ENCODE data around the gene PLCG1. TPM values are rescaled to one million over a fixed set of nuclear protein-coding genes. Genes with fewer than 3 reads are reported as not detected.

The PLCG1 gene
- total and polyA plus RNA-seq, 9 of the 15 experiments (the other 6 are each of a cell fraction or from before 2014, with no cell fraction given): 1.7 to 67.0 (median 34.8) TPM

DNA sequence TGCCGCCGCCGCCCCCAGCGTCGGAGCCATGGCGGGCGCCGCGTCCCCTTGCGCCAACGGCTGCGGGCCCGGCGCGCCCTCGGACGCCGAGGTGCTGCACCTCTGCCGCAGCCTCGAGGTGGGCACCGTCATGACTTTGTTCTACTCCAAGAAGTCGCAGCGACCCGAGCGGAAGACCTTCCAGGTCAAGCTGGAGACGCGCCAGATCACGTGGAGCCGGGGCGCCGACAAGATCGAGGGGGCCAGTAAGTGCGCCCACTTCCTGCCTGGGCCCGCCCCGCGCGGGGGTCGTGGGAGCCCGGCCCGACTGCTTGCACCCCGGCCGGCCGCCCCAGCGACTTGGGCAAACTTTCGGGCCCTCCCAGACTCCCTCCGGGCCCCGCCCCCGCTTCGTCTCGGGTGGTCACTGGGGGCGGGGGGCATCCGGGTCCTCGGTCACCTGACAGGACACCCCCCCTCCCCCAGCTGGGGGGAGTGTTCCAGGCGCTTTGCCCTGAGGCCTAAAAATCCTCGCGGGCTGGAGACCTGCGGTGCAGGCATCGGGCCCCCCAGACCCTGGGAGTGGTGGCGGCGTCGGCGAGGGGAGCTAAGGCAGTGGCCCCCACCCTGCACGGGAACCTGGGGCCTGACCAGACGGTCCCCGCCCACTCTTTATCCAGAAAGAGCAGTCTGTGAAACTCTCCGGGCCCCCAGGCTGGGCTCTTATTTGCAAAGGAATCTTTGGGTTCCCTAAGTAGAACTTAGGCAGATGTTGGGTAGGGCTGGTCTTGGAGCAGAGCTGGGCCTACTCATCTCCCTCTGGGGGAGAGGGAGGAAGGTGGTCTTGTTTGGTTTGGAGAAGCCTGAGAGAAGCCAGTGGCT lies 501 bp downstream of the PLCG1 start (continued):
- TF ChIP-seq CBFA2T2 (conservative IDR thresholded peaks at IDR 0.05) (peak; percentile 38), ZBTB17 (CRISPR knock-in tag; IDR thresholded peaks at IDR 0.05) (no peak), SREBF1 (IDR thresholded peaks at IDR 0.05; ENCODE audit: borderline replicate concordance, low read depth, low read length) (0 out of 2 replicates have a peak, but pooled peaks have one; percentile 35), SAP30 (IDR thresholded peaks at IDR 0.05; ENCODE audit: borderline replicate concordance, insufficient read depth, low read depth, low read length, poor library complexity, severe bottlenecking) (peak; percentile 40), ZNF507 (tag; conservative IDR thresholded peaks at IDR 0.05) (no peak)
- TF ChIP-seq, protein P1, sequence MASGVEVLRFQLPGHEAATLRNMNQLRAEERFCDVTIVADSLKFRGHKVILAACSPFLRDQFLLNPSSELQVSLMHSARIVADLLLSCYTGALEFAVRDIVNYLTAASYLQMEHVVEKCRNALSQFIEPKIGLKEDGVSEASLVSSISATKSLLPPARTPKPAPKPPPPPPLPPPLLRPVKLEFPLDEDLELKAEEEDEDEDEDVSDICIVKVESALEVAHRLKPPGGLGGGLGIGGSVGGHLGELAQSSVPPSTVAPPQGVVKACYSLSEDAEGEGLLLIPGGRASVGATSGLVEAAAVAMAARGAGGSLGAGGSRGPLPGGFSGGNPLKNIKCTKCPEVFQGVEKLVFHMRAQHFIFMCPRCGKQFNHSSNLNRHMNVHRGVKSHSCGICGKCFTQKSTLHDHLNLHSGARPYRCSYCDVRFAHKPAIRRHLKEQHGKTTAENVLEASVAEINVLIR (CRISPR knock-in tag; IDR thresholded peaks at IDR 0.05): 0 out of 2 replicates have a peak, but pooled peaks have one; percentile 19
- TF ChIP-seq, protein P2, sequence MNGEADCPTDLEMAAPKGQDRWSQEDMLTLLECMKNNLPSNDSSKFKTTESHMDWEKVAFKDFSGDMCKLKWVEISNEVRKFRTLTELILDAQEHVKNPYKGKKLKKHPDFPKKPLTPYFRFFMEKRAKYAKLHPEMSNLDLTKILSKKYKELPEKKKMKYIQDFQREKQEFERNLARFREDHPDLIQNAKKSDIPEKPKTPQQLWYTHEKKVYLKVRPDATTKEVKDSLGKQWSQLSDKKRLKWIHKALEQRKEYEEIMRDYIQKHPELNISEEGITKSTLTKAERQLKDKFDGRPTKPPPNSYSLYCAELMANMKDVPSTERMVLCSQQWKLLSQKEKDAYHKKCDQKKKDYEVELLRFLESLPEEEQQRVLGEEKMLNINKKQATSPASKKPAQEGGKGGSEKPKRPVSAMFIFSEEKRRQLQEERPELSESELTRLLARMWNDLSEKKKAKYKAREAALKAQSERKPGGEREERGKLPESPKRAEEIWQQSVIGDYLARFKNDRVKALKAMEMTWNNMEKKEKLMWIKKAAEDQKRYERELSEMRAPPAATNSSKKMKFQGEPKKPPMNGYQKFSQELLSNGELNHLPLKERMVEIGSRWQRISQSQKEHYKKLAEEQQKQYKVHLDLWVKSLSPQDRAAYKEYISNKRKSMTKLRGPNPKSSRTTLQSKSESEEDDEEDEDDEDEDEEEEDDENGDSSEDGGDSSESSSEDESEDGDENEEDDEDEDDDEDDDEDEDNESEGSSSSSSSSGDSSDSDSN (IDR thresholded peaks at IDR 0.05; ENCODE audit: borderline replicate concordance in 1 of 2, low read depth in 2 of 2, low read length in 2 of 2): no peak; a peak in 1 of 4 replicates
- TF ChIP-seq, protein P3, sequence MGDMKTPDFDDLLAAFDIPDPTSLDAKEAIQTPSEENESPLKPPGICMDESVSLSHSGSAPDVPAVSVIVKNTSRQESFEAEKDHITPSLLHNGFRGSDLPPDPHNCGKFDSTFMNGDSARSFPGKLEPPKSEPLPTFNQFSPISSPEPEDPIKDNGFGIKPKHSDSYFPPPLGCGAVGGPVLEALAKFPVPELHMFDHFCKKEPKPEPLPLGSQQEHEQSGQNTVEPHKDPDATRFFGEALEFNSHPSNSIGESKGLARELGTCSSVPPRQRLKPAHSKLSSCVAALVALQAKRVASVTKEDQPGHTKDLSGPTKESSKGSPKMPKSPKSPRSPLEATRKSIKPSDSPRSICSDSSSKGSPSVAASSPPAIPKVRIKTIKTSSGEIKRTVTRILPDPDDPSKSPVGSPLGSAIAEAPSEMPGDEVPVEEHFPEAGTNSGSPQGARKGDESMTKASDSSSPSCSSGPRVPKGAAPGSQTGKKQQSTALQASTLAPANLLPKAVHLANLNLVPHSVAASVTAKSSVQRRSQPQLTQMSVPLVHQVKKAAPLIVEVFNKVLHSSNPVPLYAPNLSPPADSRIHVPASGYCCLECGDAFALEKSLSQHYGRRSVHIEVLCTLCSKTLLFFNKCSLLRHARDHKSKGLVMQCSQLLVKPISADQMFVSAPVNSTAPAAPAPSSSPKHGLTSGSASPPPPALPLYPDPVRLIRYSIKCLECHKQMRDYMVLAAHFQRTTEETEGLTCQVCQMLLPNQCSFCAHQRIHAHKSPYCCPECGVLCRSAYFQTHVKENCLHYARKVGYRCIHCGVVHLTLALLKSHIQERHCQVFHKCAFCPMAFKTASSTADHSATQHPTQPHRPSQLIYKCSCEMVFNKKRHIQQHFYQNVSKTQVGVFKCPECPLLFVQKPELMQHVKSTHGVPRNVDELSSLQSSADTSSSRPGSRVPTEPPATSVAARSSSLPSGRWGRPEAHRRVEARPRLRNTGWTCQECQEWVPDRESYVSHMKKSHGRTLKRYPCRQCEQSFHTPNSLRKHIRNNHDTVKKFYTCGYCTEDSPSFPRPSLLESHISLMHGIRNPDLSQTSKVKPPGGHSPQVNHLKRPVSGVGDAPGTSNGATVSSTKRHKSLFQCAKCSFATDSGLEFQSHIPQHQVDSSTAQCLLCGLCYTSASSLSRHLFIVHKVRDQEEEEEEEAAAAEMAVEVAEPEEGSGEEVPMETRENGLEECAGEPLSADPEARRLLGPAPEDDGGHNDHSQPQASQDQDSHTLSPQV (IDR thresholded peaks at IDR 0.05): peak; percentile 66; the same call in 1 of the 2 replicates
